CD14-positive monocyte (primary cell): ENCODE results near the gene GJA3. TPM values are rescaled to one million over a fixed set of nuclear protein-coding genes. Genes with fewer than 3 reads are reported as not detected.

Experiments
- DNase-seq, 3 donors: peaks; one replicate each; pipeline ENCODE4 v3.0.0-alpha.2; 2011 to 2022
- H2AFZ ChIP-seq: 2 replicates; pipeline ENCODE4 v1.6.0; 2012; ENCODE audit warnings: mild to moderate bottlenecking, low read depth, low read length, inconsistent platforms; ENCODE audit not compliant: insufficient read depth, poor library complexity, severe bottlenecking
- H3K27ac ChIP-seq, 2 donors: 1 replicate in 1 of 2; 2 replicates in 1 of 2; pipeline ENCODE4 v1.5.1; 2012 to 2013; ENCODE audit warnings: low read length in 2 of 2, control low read depth in 1 of 2, inconsistent platforms in 1 of 2, low read depth in 1 of 2, mild to moderate bottlenecking in 1 of 2
- H3K27me3 ChIP-seq, 2 donors: one replicate each; pipeline versions ENCODE4 v1.6.0 to v1.6.1; 2011 to 2013; ENCODE audit warnings: low read length in 2 of 2; ENCODE audit not compliant: control insufficient read depth in 2 of 2, insufficient read depth in 2 of 2
- H3K36me3 ChIP-seq, 2 donors: replicated peaks in 1 of 2; 1 replicate in 1 of 2; 2 replicates in 1 of 2; pipeline versions ENCODE4 v1.5.1 to v1.6.1; 2012 to 2013; ENCODE audit warnings: low read length in 2 of 2, control low read depth in 1 of 2, inconsistent platforms in 1 of 2, mild to moderate bottlenecking in 1 of 2; ENCODE audit not compliant: insufficient read depth in 2 of 2, control insufficient read depth in 1 of 2
- H3K4me1 ChIP-seq, 2 donors: 1 replicate in 1 of 2; 2 replicates in 1 of 2; pipeline versions ENCODE4 v1.5.1 to v1.6.1; 2012 to 2013; ENCODE audit warnings: low read length in 2 of 2, control low read depth in 1 of 2, inconsistent platforms in 1 of 2, mild to moderate bottlenecking in 1 of 2, moderate library complexity in 1 of 2; ENCODE audit not compliant: insufficient read depth in 2 of 2, control insufficient read depth in 1 of 2
- H3K4me2 ChIP-seq: replicated peaks from 2 replicates; pipeline ENCODE3; 2012; ENCODE audit warnings: low read length, moderate library complexity, mild to moderate bottlenecking; ENCODE audit not compliant: poor library complexity, severe bottlenecking; ENCODE audit errors: extremely low read depth
- H3K4me3 ChIP-seq, 3 experiments: fragments of 200-600 bp in 1 of 3; sonication (generic) in 1 of 3; replicated peaks in 1 of 3; 1 replicate in 2 of 3; 2 replicates in 1 of 3; pipeline ENCODE4 v1.5.1; 2011 to 2013; ENCODE audit warnings: low read length in 3 of 3, mild to moderate bottlenecking in 3 of 3, control low read depth in 2 of 3, low read depth in 2 of 3, inconsistent platforms in 1 of 3, moderate library complexity in 1 of 3
- H3K79me2 ChIP-seq: 2 replicates; pipeline ENCODE4 v1.6.0; 2012; ENCODE audit warnings: mild to moderate bottlenecking, control low read depth, inconsistent platforms, low read length, moderate library complexity; ENCODE audit not compliant: insufficient read depth
- H3K9ac ChIP-seq: 2 replicates; pipeline ENCODE4 v1.6.0; 2017; ENCODE audit warnings: low read length, mild to moderate bottlenecking; ENCODE audit not compliant: insufficient read depth, poor library complexity, severe bottlenecking
- H3K9me3 ChIP-seq, 2 donors: replicated peaks in 1 of 2; 1 replicate in 1 of 2; 2 replicates in 1 of 2; pipeline versions ENCODE4 v1.5.1 to v1.6.1; 2012 to 2013; ENCODE audit warnings: low read length in 2 of 2, control low read depth in 1 of 2; ENCODE audit not compliant: control insufficient read depth in 1 of 2, insufficient read depth in 1 of 2
- H4K20me1 ChIP-seq: 2 replicates; pipeline ENCODE4 v1.6.0; 2012; ENCODE audit warnings: mild to moderate bottlenecking, low read length, control low read depth, moderate library complexity; ENCODE audit not compliant: insufficient read depth
- H3K27ac Mint-ChIP-seq, 7 donors: one replicate each; pipeline ENCODE4 v1.8.0; 2020; ENCODE audit warnings: mild to moderate bottlenecking in 7 of 7, mixed read lengths in 7 of 7, moderate library complexity in 6 of 7, inconsistent platforms in 2 of 7
- H3K27me3 Mint-ChIP-seq, 3 donors: one replicate each; pipeline ENCODE4 v1.8.0; 2021 to 2022; ENCODE audit warnings: low read depth in 3 of 3, mild to moderate bottlenecking in 3 of 3, mixed read lengths in 3 of 3, moderate library complexity in 3 of 3, inconsistent platforms in 1 of 3
- H3K36me3 Mint-ChIP-seq, 2 donors: one replicate each; pipeline ENCODE4 v1.8.0; 2020; ENCODE audit warnings: mixed read lengths in 2 of 2, inconsistent platforms in 1 of 2, mild to moderate bottlenecking in 1 of 2
- H3K4me1 Mint-ChIP-seq: one replicate; pipeline ENCODE4 v1.8.0; 2020; ENCODE audit warnings: mild to moderate bottlenecking, mixed read lengths
- H3K4me3 Mint-ChIP-seq, 2 donors: one replicate each; pipeline ENCODE4 v1.8.0; 2020; ENCODE audit warnings: mild to moderate bottlenecking in 2 of 2, mixed read lengths in 2 of 2, moderate library complexity in 1 of 2
- H3K9me3 Mint-ChIP-seq, 7 donors: one replicate each; pipeline ENCODE4 v1.8.0; 2020 to 2022; ENCODE audit warnings: mixed read lengths in 7 of 7, mild to moderate bottlenecking in 6 of 7, moderate library complexity in 6 of 7, inconsistent platforms in 2 of 7
- WGBS: methylation state at CpG from one replicate; pipeline ENCODE4 v1.1.5; 2013; ENCODE audit warnings: missing lambda C conversion rate; ENCODE audit not compliant: insufficient coverage; 5-methylcytosine and 5-hydroxymethylcytosine counted together
- intact Hi-C, 2 donors: fragments of 100-400 bp; cut with micrococcal nuclease; formaldehyde crosslinking; loops; one replicate each; pipeline versions ENCODE4 v1.15.0 to v1.15.1; 2023
- polyA plus RNA-seq, 3 donors: library from polyadenylated mRNA; depleted of rRNA in 1 of 3; unstranded in 2 of 3; stranded (reverse) in 1 of 3; fragments of 300-500 nt in 2 of 3; fragments of >200 nt in 1 of 3; fragmentation: Illumina TruSeq in 2 of 3; gene quantifications; 1 replicate in 2 of 3; 2 replicates in 1 of 3; pipeline ENCODE4 v1.2.3, GENCODE V29; 2012 to 2021
- TF ChIP-seq, protein P1 (sequence below): fragments of 200-600 bp; IDR thresholded peaks from one replicate; pipeline ENCODE4 v1.8.0; 2022; ENCODE audit warnings: antibody characterized with exemption, mild to moderate bottlenecking

The GJA3 gene
- polyA plus RNA-seq, 3 donors = not detected

DNA sequence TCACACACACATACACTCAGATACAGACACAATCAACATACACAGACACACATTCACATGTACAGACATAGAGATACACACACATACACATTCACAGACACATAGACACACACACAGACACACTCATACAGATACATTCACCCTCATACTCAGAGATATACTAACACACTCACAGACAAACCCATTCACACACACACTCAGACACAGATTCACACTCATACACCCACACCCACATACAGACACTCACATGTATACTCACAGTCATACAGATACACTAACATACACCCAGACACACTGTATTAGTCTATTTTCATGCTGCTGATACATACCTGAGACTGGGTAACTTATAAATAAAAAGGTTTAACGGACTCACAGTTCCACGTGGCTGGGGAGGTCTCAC lies 30.8 kb downstream of the GJA3 start:
- intact Hi-C loops = no loop called here
- Histone ChIP-seq H3K4me1 (peaks cover 25 to 32% of the 10 kb centered on the region in 2 donors), H3K27me3 (peaks cover 16 to 38% of the 10 kb centered on the region in 2 donors), H3K79me2 (no peaks in the 10 kb centered on the region), H3K9me3 (no peaks in the 10 kb centered on the region), H3K9ac (no peak overlapping the region), H3K36me3 (no peaks in the 10 kb centered on the region), H3K27ac (no peak overlapping the region), H2AFZ (no peak overlapping the region), H3K4me2 (no peak overlapping the region), H4K20me1 (no peaks in the 10 kb centered on the region), H3K4me3 (no peak overlapping the region)
- TF ChIP-seq, protein P1, sequence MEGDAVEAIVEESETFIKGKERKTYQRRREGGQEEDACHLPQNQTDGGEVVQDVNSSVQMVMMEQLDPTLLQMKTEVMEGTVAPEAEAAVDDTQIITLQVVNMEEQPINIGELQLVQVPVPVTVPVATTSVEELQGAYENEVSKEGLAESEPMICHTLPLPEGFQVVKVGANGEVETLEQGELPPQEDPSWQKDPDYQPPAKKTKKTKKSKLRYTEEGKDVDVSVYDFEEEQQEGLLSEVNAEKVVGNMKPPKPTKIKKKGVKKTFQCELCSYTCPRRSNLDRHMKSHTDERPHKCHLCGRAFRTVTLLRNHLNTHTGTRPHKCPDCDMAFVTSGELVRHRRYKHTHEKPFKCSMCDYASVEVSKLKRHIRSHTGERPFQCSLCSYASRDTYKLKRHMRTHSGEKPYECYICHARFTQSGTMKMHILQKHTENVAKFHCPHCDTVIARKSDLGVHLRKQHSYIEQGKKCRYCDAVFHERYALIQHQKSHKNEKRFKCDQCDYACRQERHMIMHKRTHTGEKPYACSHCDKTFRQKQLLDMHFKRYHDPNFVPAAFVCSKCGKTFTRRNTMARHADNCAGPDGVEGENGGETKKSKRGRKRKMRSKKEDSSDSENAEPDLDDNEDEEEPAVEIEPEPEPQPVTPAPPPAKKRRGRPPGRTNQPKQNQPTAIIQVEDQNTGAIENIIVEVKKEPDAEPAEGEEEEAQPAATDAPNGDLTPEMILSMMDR = no peak
- Mint-ChIP-seq H3K4me3 (no peak overlapping the region), H3K9me3 (peaks cover 0 to 5% (median 0%) of the 10 kb centered on the region in 7 donors), H3K27ac (no peak overlapping the region), H3K36me3 (no peaks in the 10 kb centered on the region), H3K27me3 (peaks cover 7 to 14% (median 11%) of the 10 kb centered on the region in 3 donors), H3K4me1 (peaks cover 21% of the 10 kb centered on the region)
- DNase-seq = no peak
- WGBS = 80% methylated on average over 2 of the region's 2 CpGs

DNA sequence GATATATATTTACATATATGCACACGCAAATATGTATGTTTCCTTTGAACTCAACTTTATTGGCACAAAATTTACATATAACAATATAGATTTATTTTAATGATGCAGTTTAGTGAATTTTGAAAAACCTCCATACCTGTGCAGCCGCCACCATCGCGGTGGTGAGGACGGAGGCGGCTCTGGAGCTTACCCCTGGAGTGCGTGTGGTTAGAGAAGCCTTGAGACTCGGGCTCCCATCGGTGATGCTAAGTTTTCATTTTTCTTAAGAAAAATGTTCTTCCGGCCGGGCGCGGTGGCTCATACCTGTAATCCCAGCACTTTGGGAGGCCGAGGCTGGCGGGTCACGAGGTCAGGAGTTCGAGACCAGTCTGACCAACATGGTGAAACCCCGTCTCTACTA lies 31.8 kb downstream of the GJA3 start:
- no peak for DNase-seq
- peaks cover 25 to 32% of the 10 kb centered on the region in 2 donors for H3K4me1 ChIP-seq
- H3K36me3 ChIP-seq = no peaks in the 10 kb centered on the region
- H3K4me2 ChIP-seq = no peak overlapping the region
- Mint-ChIP-seq H3K4me3 (peak overlapping the region in 1 of 2 donors; percentile 74), H3K27me3 (peaks cover 7 to 19% (median 13%) of the 10 kb centered on the region in 3 donors), H3K27ac (no peak overlapping the region), H3K9me3 (peaks cover 0 to 7% (median 0%) of the 10 kb centered on the region in 7 donors), H3K4me1 (peaks cover 21% of the 10 kb centered on the region), H3K36me3 (no peaks in the 10 kb centered on the region)
- H4K20me1 ChIP-seq = no peaks in the 10 kb centered on the region
- TF ChIP-seq, protein P1 = no peak
- no peaks in the 10 kb centered on the region for H3K79me2 ChIP-seq
- H2AFZ ChIP-seq = no peak overlapping the region
- H3K27me3 ChIP-seq = peaks cover 16 to 38% of the 10 kb centered on the region in 2 donors
- H3K27ac ChIP-seq = no peak overlapping the region
- 96% methylated on average over 7 of the region's 18 CpGs for WGBS
- intact Hi-C loops = loop anchor here (5.0 to 10.0 kb wide), 4 partner anchors 33 to 54 kb away; partner anchors contain the start of gene GJA3 (in 1 of the 2)
- H3K9ac ChIP-seq = no peak overlapping the region
- no peaks in the 10 kb centered on the region for H3K9me3 ChIP-seq
- no peak overlapping the region for H3K4me3 ChIP-seq
